ENCODE results near the gene CDH10. TPM values are rescaled to one million over a fixed set of nuclear protein-coding genes. Genes with fewer than 3 reads are reported as not detected.

Gene CDH10
- polyA plus RNA-seq, 2 of the 4 experiments (the other 2 are of a cell fraction) = 0.58 to 0.63 TPM

- DNase-seq (ENCODE audit: low read depth in 1 of 2, low spot score in 1 of 2) (no peak), FAIRE-seq (no peak), ATAC-seq (no peak)
- ChIA-PET POLR2A (no interaction called here), CTCF (interaction anchor here (1.0 kb wide), 1 partner anchor 922 kb away, joined by 3 read pairs; no protein-coding TSS in a partner anchor)
- WGBS (ENCODE audit: missing lambda C conversion rate) = 20% methylated on average over 4 of the region's 4 CpGs
- Histone ChIP-seq H3K4me1 (no peaks in the 10 kb centered on the region), H3K4me2 (no peak overlapping the region), H3K4me3 (no peak overlapping the region), H3K9me3 (no peaks in the 10 kb centered on the region), H3K27ac (no peak overlapping the region)
- TF ChIP-seq ZFP36 (IDR thresholded peaks at IDR 0.05; ENCODE audit: borderline replicate concordance, partially characterized antibody) = no peak
- no peak for TF ChIP-seq MAZ (IDR thresholded peaks at IDR 0.05; ENCODE audit: borderline replicate concordance, low read depth, low read length)
- no peak for TF ChIP-seq NPAS2 (CRISPR knock-in tag; IDR thresholded peaks at IDR 0.05; ENCODE audit: borderline replicate concordance)
- no peak for TF ChIP-seq EHMT2 (IDR thresholded peaks at IDR 0.05; ENCODE audit: low read depth)
- no peak for TF ChIP-seq ZC3H11A (IDR thresholded peaks at IDR 0.05)
Measured at GRCh38 chr5:24615159-24615558, 29.6 kb downstream of the CDH10 start.

- Histone ChIP-seq H3K9me3 (no peaks in the 10 kb centered on the region), H3K4me3 (no peak overlapping the region), H3K27ac (no peak overlapping the region), H3K4me1 (no peaks in the 10 kb centered on the region), H3K4me2 (no peak overlapping the region)
- ChIA-PET CTCF (interaction anchor here (0.9 kb wide), 1 partner anchor 9 kb away, joined by 3 read pairs; no protein-coding TSS in a partner anchor), POLR2A (no interaction called here)
- WGBS (ENCODE audit: missing lambda C conversion rate) = 66% methylated on average over 14 of the region's 14 CpGs
- no peak for FAIRE-seq
- TF ChIP-seq HDAC2 (IDR thresholded peaks at IDR 0.05) (no peak), HOXA7 (CRISPR knock-in tag; IDR thresholded peaks at IDR 0.05) (no peak), HOXB5 (CRISPR knock-in tag; IDR thresholded peaks at IDR 0.05) (no peak), RAD21 (conservative IDR thresholded peaks at IDR 0.05 in 1 of 2, IDR thresholded peaks at IDR 0.05 in 1 of 2) (no peak)
- TF ChIP-seq, protein P1, sequence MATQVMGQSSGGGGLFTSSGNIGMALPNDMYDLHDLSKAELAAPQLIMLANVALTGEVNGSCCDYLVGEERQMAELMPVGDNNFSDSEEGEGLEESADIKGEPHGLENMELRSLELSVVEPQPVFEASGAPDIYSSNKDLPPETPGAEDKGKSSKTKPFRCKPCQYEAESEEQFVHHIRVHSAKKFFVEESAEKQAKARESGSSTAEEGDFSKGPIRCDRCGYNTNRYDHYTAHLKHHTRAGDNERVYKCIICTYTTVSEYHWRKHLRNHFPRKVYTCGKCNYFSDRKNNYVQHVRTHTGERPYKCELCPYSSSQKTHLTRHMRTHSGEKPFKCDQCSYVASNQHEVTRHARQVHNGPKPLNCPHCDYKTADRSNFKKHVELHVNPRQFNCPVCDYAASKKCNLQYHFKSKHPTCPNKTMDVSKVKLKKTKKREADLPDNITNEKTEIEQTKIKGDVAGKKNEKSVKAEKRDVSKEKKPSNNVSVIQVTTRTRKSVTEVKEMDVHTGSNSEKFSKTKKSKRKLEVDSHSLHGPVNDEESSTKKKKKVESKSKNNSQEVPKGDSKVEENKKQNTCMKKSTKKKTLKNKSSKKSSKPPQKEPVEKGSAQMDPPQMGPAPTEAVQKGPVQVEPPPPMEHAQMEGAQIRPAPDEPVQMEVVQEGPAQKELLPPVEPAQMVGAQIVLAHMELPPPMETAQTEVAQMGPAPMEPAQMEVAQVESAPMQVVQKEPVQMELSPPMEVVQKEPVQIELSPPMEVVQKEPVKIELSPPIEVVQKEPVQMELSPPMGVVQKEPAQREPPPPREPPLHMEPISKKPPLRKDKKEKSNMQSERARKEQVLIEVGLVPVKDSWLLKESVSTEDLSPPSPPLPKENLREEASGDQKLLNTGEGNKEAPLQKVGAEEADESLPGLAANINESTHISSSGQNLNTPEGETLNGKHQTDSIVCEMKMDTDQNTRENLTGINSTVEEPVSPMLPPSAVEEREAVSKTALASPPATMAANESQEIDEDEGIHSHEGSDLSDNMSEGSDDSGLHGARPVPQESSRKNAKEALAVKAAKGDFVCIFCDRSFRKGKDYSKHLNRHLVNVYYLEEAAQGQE (IDR thresholded peaks at IDR 0.05) = no peak
- DNase-seq (ENCODE audit: low read depth in 1 of 2, low spot score in 1 of 2) = no peak
- no peak for ATAC-seq
Measured at GRCh38 chr5:24609706-24610105, 35.1 kb downstream of the CDH10 start.

- FAIRE-seq (no peak), ATAC-seq (no peak), DNase-seq (ENCODE audit: low read depth in 1 of 2, low spot score in 1 of 2) (no peak)
- ChIA-PET CTCF (no interaction called here), POLR2A (no interaction called here)
- Histone ChIP-seq H3K4me3 (no peak overlapping the region), H3K4me2 (no peak overlapping the region), H3K27ac (no peak overlapping the region), H3K9me3 (no peaks in the 10 kb centered on the region), H3K4me1 (no peaks in the 10 kb centered on the region)
- 58% methylated on average over 3 of the region's 3 CpGs for WGBS (ENCODE audit: missing lambda C conversion rate)
- TF ChIP-seq POLR2AphosphoS2 (conservative IDR thresholded peaks at IDR 0.05; ENCODE audit: low read length) (no peak), RARB (CRISPR knock-in tag; IDR thresholded peaks at IDR 0.05) (no peak), HEYL (CRISPR knock-in tag; IDR thresholded peaks at IDR 0.05) (no peak), ZFP36 (IDR thresholded peaks at IDR 0.05; ENCODE audit: borderline replicate concordance, partially characterized antibody) (no peak), HMGXB4 (CRISPR knock-in tag; IDR thresholded peaks at IDR 0.05; ENCODE audit: borderline replicate concordance) (no peak), RNF2 (IDR thresholded peaks at IDR 0.05; ENCODE audit: borderline replicate concordance, low read depth) (no peak), CBX2 (IDR thresholded peaks at IDR 0.05; ENCODE audit: borderline replicate concordance, low read depth) (no peak)
Measured at GRCh38 chr5:24606971-24607370, 37.8 kb downstream of the CDH10 start.

All from A549 (cell line).